Endometrium (tissue), 2 donors: Measurements from ENCODE around the gene MDFIC2.
"Not testable (repeated sequence)": the region's sequence is repeated elsewhere in the genome, so short reads cannot be mapped to it uniquely, and the experiment has no call there.

Source experiments
- FAIRE-seq: peaks from 2 replicates; lab custom pipeline; 2012; peaks lifted over from hg19 to GRCh38; lab: Jason Lieb, UNC
- donor health status: control.
- donor health status: control.

The MDFIC2 gene

DNA sequence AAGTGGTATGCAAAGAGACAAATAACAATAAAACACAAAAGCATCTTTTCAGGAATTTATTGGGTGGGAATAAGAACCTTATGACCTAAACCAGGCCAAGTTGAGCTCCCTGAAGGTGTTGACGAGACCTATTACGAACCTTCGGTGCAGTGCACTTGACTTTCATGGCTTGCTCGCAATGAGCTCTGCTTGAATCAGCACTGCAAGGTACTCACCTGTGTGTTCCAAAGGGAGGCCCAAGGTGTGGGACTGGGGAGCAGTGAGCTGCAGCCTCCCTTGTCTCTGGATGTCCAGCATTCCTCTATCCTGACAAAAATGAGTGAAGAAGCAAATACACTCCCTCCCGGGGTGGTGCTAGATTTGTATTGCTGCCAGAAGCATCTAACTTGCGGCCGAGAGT lies at the start of gene MDFIC2:
TSS of gene MDFIC2 (minus strand) at position 303 of the 400 bp plus-strand sequence. CDS start 665 bp downstream, outside the sequence.
- no peak for FAIRE-seq

DNA sequence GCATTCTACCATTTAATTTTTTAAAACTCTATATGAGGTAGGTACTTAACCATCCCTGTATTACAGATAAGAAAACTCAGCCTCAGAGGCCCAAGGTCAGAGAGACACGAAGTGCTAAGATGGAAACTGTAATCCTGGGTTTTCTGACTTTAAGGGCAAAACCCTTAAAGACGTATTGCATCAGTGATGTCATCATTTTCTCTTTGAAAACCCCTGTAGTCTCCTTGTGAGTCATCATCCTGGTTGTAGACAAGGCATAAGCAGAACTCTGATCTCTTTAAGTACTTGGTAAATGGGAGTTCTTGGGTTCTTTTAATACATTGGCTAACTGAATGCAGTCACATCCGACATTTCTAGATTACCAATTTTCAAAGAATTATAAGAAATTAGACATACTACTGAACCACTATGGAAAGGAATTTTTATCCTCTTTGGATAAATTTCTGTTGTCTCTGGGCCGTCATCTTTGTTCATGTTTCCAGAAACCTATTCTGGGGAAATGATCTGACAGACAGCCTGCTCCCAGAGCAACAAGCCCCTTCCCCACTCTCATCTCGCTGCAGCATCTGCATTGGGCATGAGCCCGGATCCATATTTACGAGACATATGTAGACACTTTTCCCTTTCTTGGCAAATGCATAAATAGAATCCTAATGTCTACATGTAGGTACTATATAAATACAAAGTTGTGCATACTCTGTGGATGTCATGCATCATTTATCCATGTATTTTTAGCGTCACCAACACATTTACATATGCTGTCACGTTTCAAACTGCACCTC lies 48.7 kb upstream of the MDFIC2 start:
- FAIRE-seq = no peak

DNA sequence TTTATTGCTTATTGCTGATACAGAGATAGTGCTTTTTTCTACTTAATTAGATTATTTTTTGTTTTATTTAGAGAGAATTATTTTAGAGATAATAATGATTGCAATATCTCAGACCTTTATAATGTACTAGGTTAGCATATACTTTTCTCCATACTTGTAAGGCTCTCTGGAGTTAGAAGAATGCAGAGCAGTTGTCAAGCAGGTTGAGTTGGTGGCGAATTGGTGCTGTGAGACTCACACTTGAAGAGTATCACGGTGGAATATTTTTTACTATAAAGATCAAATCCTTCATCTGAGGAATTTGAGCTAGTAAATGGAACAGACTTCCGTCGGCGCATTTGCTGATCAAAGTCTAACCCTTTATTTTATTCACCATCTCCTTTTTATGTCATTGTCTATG lies 47.3 kb upstream of the MDFIC2 start:
- FAIRE-seq = no peak

DNA sequence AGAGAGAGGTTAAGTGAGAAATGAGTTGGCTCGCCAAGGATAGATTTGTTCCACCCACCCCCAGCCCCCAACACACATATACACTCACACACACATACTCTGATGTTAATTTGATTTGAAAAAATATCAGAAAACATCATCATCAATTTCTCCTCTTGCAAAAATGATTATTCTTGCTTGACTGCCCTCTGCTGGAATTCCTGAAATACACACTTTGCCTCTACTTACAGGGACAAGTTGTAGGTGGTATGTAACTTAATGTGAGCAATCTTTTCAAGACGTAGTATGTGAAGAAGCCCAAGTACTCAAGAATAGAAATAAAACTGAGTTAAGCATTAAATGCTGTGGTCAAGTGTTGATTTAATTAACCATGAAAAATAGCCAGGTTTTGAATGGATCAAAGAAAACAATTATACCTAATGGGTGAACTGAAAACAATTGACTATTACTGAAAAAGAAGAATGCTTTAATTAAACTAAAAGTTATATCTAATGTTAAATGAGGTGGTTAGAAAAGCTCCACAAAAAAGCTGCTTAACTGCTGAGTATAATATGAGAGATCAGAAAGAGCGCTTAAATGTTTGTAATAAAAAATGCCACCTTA lies 46.6 kb upstream of the MDFIC2 start:
- peak; percentile 84 for FAIRE-seq

DNA sequence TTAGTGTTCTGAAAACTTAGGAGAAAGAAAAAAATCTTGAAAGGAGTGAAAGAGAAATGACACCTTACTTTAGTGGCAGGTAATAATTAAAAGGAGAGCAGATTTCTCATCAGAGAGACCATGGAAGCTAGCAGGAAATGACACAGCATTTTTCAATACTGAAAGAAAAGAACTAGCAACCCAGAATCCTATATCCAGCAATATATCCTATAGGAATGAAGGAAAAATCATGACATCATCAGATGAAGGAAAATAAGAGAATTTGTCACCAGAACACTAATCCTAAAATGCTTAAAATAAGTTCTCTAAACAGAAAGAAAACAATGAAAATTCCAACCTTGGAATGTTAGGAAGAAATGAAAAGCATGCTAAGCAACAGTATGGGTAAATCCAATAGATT lies 39.8 kb upstream of the MDFIC2 start:
- no peak for FAIRE-seq

DNA sequence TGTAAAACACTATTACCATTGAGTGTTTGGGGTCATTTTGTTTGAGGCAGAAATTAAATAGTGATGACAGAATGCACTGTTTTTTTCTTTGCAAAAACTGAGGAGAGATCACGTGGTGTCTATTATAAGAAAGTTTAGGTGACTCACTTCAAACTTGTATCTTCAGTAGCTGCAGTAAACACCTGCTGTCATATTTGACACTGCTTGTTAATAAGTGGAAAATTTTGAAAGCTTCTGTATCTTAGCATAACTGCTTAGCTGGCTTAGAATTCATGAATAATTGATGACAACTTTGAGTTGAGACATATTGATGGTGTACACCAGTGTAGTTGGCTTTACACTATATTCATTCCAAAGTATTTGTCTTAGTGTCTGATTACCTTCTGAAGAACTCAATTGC lies 29.7 kb upstream of the MDFIC2 start:
- FAIRE-seq = no peak

DNA sequence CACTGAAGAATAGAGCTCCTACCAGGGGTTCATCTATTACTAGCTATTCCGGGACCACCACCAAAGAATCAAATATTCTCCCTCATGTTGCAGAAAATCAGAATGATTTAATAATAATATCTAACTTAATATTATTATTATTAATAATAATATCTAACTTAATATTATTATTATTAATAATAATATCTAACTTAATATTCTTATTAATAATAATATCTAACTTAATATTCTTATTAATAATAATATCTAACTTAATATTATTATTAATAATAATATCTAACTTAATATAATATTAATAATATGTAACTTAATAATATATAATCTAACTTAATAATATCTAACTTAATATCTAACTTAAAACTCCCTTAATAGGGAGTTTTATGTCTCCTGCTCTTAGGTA lies 24.4 kb upstream of the MDFIC2 start:
- FAIRE-seq = peak; percentile 95

DNA sequence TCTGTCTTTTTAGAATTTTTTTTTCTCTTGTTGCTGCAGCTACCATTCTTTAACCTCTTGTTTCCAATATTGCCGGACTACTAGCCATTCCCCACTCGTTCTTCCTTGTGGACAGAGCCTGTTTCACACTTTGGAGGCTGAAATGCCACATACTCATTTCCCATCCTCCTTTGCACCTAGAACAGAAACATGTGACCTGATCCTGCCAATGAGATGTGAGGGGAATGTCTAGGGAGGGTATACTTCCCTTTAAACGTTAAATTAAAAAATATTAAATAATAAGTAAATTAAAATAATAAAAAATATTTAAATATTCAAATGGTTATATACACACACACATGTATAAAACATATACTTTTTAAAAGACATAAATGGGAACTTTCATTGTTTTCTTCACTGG lies 20.6 kb upstream of the MDFIC2 start:
- FAIRE-seq = no peak

DNA sequence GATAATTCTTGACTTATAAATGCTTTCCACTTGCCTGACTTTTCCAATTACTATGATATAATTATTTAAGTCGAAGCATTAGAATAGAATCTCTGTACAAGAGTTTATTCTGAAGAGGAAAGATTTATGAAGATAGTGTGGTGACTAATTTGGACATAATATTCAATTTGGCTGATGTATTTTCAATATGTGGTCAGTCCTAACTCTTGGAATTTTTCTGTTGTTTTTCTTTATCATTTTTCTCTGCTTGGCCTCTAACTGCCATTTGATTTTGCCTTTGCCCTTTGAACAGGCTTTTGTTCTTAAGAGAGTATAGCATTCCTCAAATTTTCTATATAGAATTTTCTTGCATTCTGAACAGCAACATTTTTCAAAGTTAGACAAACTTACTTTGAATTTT lies 2.6 kb upstream of the MDFIC2 start:
- FAIRE-seq = no peak

DNA sequence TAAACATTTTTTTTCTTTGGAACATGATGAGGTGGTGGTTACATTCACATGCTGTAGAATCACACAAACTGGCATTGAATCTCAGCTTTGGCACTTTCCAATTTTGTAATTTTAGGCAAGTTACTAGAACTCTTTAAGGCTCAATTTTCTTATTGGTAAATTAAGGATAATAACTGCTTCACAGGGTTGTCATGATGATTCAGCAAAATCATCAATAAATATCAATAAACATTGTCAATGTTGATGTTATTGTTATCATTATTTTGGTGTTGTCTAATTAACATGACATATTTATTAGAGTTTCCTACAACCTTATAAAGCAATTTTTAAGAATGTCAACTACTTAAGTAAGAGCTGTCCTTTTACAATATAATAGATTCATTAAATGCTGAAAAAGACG lies 1.6 kb downstream of the MDFIC2 start:
- FAIRE-seq = no peak

DNA sequence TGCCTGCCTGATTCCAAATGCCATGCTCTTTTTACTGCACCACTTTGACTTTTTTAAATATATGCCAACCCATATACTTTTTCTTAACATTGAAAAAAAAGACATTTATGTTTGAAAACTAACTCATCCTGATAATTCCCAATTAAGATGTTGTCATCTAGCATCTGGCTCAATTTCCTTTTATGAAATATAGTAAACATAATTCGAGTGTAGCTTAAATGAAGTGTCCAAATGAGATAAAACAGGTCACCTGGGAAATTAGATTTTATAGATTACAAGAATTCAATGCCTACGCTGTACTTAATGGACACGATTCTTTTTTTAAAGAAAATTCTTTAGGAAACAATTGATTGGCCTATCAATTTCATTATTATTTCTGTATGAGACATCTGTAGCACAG lies 2.8 kb downstream of the MDFIC2 start:
- no peak for FAIRE-seq

DNA sequence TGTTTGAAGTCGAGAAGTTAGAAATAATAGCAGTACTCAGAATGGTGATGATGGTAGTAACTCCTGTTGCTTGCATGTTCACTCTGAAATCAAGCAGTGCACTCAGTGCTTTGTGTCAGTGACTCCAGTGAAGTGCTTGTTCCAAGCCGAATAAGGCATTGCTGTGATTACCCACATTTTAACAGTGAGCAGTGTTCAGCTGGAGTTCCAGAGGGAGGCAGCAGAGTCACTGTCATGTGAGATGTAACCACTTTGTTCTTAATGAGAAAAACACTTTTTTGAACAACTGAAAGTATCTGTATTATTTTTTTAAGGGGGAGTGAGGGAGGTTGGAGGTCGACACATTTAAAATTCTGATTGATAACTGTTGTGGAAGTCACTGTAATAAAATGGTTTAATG lies 3.7 kb downstream of the MDFIC2 start:
- FAIRE-seq = no peak

DNA sequence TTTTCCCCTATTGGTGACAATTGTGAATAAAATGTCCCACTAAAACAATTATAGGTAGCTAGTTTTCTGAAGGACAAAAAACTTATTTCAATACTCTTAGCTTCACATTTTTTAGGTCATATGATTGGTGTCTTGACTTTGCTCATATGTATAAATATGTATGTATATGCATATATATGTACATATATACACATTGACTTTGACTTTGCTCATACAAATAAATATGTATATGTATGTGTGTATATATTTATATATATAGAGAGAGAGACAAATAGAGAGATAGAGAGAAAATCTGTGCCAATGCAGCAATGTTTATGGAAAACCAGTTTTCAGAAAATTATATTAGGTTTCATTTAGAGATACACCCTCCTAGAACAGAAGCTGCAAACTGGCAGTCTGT lies 5.7 kb downstream of the MDFIC2 start:
- no peak for FAIRE-seq

DNA sequence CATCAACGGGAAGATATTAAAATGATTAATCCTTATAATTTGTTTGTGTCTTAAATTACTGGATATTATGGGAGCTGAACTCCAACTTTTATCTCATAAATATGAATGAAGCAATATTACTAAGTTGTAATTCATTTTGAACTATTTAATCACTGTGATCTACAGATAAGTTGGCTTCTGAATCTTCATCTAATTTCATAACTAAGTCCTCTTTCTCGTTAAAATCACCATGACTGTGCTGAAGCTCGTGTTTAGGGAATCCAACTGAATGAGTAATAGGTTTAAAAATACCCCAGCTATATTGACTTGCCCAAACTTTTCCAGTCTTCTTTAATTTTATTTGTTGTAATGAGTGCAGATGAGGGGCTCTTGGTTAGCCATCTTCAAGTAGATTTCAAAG lies 14.1 kb downstream of the MDFIC2 start:
- no peak for FAIRE-seq

DNA sequence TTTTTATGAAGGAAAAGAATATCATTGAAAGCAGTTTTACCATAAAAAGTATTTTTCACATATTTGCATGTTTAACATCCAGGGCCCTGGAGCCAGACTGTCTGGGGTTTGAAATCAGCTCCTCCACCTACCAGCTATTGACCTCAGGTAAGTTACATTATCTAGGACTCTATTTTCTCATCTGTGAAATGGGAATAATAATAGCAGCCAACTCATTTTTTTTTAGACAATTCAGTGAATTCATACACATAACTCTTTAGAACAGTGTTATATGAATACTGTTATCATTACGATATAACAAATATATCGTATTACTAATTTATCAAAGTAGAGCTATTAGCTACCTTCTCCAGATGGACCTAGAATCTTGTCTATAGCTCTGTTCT lies 21.3 kb downstream of the MDFIC2 start:
- no peak for FAIRE-seq

DNA sequence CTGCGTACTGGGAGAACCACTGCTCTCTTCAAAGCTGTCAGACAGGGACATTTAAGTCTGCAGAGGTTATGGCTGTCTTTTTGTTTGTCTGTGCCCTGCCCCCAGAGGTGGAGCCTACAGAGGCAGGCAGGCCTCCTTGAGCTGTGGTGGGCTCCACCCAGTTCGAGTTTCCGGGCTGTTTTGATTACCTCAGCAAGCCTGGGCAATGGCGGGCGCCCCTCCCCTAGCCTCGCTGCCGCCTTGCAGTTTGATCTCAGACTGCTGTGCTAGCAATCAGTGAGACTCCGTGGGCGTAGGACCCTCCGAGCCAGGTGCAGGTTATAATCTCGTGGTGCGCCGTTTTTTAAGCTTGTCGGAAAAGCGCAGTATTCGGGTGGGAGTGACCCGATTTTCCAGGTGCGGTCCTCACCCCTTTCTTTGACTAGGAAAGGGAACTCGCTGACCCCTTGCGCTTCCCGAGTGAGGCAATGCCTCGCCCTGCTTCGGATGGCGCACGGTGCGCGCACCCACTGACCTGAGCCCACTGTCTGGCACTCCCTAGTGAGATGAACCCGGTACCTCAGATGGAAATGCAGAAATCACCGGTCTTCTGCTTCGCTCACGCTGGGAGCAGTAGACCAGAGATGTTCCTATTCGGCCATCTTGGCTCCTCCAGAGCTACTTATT lies 21.9 kb downstream of the MDFIC2 start:
- not testable (repeated sequence) for FAIRE-seq

DNA sequence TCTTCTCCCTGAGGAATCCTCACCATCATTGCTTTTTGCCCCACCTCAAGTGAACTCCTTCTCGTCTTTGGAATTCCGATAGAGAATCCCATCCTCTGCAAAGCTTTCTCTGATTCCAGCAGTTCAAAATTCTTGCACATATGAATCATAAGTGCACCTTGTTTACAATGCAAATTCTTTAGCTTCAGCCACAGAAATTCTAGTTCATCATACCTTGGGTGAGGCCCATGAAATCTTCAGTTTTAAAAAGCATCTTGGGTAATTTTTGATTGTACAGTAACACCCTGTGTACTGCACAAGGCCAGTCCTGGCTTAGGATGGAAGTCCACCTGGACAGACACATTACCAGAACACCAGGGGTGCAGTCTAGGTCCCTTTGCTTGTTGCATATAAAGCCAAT lies 30.8 kb downstream of the MDFIC2 start:
- no peak for FAIRE-seq

DNA sequence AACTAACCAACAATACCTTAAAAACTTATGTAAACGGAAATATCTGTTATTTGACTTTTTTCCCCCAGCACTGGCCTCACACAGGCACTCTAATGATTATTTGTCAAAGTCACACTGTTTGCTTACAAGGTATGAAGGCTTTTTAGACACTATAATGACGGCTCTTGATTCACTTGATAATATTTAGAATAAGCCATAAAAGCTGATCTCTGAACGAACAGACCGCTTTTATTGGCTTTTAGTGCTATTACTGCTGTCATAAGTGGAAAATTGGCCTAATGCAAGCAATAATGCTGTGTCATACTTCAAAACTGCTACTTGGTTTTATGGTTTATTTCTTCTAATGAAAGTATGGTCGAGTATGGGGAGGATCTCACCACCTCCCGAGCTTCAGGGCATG lies 35.1 kb downstream of the MDFIC2 start:
- no peak for FAIRE-seq

DNA sequence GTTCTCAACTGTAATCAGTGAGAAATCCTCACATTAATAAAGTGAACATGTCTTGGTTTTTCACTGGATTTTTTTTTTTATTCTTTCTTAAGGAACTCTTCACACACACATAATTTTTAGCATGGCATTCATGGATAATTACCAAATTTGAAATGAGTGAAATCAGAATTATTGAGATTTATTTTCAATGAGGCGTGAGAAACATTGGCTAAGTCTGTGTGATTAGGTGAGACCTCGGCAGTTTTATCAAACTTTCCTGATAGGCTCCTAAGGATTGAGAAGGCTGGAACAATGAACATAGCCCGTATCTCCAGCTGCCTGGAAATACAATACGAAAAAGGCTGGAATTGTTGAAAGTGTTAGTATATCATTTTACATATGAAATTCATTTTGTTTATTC lies 35.5 kb downstream of the MDFIC2 start:
- FAIRE-seq = no peak

DNA sequence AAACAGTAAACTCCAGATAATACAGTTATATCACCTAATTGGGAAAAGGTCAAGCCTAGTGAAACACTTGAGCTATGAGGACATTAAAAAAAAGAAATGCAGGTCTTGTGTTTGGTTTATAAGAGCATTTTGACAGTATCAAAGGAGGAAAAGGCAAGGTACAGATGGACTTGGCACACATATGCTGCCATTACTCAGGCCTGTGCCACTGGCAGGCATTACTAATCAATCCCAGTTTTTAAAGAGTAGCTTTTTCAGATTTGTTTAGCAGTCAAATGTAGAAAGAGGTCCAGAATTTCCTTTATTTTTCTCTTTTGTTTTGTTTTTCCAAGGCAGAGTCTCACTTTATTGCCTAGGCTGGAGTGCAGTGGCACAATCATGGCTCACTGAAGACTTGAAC lies 38.9 kb downstream of the MDFIC2 start:
- FAIRE-seq = no peak

DNA sequence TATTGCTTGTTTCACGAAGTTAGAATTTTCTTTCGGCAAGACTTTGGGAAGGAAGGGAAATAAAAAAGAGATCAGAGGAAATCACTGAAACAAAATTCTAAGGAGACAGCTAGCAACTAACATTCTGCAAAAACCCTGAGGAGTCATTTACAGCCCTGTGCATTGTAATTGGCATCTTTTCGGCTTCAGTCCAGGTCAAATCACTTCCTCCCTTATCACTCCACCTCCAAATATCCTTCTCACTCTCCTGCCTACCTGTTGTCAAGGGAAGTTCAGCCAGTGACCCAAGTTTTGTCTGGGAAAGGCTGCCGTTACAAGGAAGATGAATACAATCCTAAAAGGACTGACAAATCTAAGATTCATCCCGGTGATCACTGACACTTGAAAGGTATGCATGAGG lies 39.6 kb downstream of the MDFIC2 start:
- FAIRE-seq = no peak

DNA sequence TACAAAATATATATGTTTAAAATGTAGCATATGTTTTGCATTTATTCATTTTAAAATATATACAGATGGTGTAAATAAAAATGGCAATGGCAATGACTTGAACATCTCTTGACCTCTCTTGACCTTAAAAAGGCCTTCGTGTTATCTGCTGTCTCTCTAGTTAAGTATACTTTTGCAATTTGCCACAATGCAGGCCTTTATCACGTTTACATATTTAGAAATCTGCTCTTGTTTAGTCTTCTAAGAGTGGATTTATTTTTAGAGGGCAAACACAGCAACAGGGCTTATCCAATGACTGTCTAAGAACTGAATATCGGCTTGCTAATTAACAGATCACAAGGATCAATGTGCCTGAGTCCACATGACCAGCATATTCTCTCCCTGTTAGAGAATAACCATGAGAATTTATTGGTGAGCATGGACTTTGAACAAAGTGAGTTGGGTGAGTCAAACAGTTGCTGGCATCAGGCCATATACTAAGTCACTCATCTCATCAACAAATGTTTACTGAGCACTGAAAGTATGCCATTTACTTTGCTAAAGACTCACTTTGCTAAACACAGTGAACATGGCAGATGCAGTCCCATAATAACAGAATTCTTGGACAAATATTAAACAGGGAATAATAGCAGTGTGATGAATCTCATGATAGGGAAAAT lies 48.2 kb downstream of the MDFIC2 start:
- no peak for FAIRE-seq

DNA sequence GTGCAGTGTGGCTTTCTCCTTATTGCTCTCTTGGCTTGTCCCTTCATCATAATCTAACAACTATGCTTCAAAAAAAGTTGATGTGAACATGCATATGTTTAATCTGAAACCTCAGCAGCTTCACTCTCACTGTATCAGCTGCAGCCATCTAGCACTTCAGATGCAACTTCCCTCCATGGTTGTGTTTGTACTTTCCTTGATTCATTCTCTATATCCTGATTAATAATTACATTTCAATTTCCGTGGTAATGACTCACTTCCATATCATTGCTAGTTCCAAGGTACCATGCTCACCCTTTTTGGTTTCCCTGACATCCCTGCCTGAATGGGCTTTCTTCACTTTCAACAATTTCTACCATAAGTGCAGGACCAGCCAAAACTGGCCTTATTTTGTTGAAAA lies 51.2 kb downstream of the MDFIC2 start:
- no peak for FAIRE-seq
